Measurements from ENCODE around the gene MRGPRX2.

Gene MRGPRX2

GRCh38 chr11:19084661-19085315 lies 24.3 kb upstream of the MRGPRX2 start:
- Histone ChIP-seq H3K36me3 (no peaks in the 10 kb centered on the region), H3K4me3 (ENCODE audit: low read depth in 1 of 2, low read length in 1 of 2) (no peak overlapping the region)
- no peak for TF ChIP-seq CTCF (IDR thresholded peaks at IDR 0.05)

GRCh38 chr11:19083166-19083565 lies 22.6 kb upstream of the MRGPRX2 start:
- H3K4me1 ChIP-seq (ENCODE audit: control insufficient read depth in 1 of 2, insufficient read depth in 1 of 2, low read depth in 1 of 2, low read length in 1 of 2), result no peaks in the 10 kb centered on the region

More at GRCh38 chr11:19084661-19085315, 24.3 kb upstream of the MRGPRX2 start:
- Histone ChIP-seq H3K27me3 (peaks cover 5% of the 10 kb centered on the region), H3K9me3 (no peaks in the 10 kb centered on the region), H3K4me1 (ENCODE audit: control insufficient read depth in 1 of 2, insufficient read depth in 1 of 2, low read depth in 1 of 2, low read length in 1 of 2) (no peaks in the 10 kb centered on the region), H3K27ac (no peak overlapping the region)

GRCh38 chr11:19080579-19080993 lies 20.1 kb upstream of the MRGPRX2 start:
- TF ChIP-seq CTCF (IDR thresholded peaks at IDR 0.05), result no peak
- H3K36me3 ChIP-seq, result no peaks in the 10 kb centered on the region
- peaks cover 5% of the 10 kb centered on the region for H3K27me3 ChIP-seq
- H3K4me3 ChIP-seq (ENCODE audit: low read depth in 1 of 2, low read length in 1 of 2), result no peak overlapping the region
- no peaks in the 10 kb centered on the region for H3K9me3 ChIP-seq
- no peak overlapping the region for H3K27ac ChIP-seq
- peaks cover 0 to 10% of the 10 kb centered on the region in 2 experiments for H3K4me1 ChIP-seq (ENCODE audit: control insufficient read depth in 1 of 2, insufficient read depth in 1 of 2, low read depth in 1 of 2, low read length in 1 of 2)

More at GRCh38 chr11:19083166-19083565, 22.6 kb upstream of the MRGPRX2 start:
- peaks cover 5% of the 10 kb centered on the region for H3K27me3 ChIP-seq
- no peaks in the 10 kb centered on the region for H3K9me3 ChIP-seq
- H3K4me3 ChIP-seq (ENCODE audit: low read depth in 1 of 2, low read length in 1 of 2), result no peak overlapping the region
- H3K36me3 ChIP-seq, result no peaks in the 10 kb centered on the region
- H3K27ac ChIP-seq, result no peak overlapping the region
- TF ChIP-seq CTCF (IDR thresholded peaks at IDR 0.05), result no peak

- Histone ChIP-seq H3K9me3 (no peaks in the 10 kb centered on the region), H3K36me3 (no peaks in the 10 kb centered on the region), H3K4me1 (ENCODE audit: control insufficient read depth in 1 of 2, insufficient read depth in 1 of 2, low read depth in 1 of 2, low read length in 1 of 2) (peaks cover 0 to 10% of the 10 kb centered on the region in 2 experiments), H3K27ac (no peak overlapping the region), H3K4me3 (ENCODE audit: low read depth in 1 of 2, low read length in 1 of 2) (no peak overlapping the region), H3K27me3 (peaks cover 5% of the 10 kb centered on the region)
- TF ChIP-seq CTCF (IDR thresholded peaks at IDR 0.05), result no peak
Observed at GRCh38 chr11:19079643-19080440, 19.3 kb upstream of the MRGPRX2 start.

GRCh38 chr11:19077965-19078364 lies 17.4 kb upstream of the MRGPRX2 start:
- Histone ChIP-seq H3K27me3 (peaks cover 5% of the 10 kb centered on the region), H3K9me3 (no peaks in the 10 kb centered on the region), H3K4me1 (ENCODE audit: control insufficient read depth in 1 of 2, insufficient read depth in 1 of 2, low read depth in 1 of 2, low read length in 1 of 2) (peaks cover 0 to 10% of the 10 kb centered on the region in 2 experiments), H3K36me3 (no peaks in the 10 kb centered on the region), H3K27ac (no peak overlapping the region), H3K4me3 (ENCODE audit: low read depth in 1 of 2, low read length in 1 of 2) (no peak overlapping the region)
- no peak for TF ChIP-seq CTCF (IDR thresholded peaks at IDR 0.05)
